Jurkat, Clone E6-1 (cell line): ENCODE measurements around the gene RILPL2. TPM values are rescaled to one million over a fixed set of nuclear protein-coding genes. Genes with fewer than 3 reads are reported as not detected.
A peak's percentile ranks its signal among the peaks of the same experiment; 100 is the strongest.
"Not testable (repeated sequence)": the region's sequence is repeated elsewhere in the genome, so short reads cannot be mapped to it uniquely, and the experiment has no call there.

Experiments
- DNase-seq: peaks from one replicate; pipeline ENCODE4 v3.0.0-alpha.2; 2011; ENCODE audit warnings: low read depth, low spot score
- H3K4me3 ChIP-seq: 2 replicates; pipeline ENCODE4 v1.5.1; 2011; ENCODE audit warnings: mild to moderate bottlenecking, low read length, control low read depth, moderate library complexity
- polyA plus RNA-seq: library from polyadenylated mRNA; unstranded; fragments of >200 nt; gene quantifications from one replicate; pipeline ENCODE4 v1.2.1, GENCODE V29; 2012; ENCODE audit warnings: missing spikeins; ENCODE audit not compliant: insufficient read length, insufficient read depth

Gene RILPL2, protein sequence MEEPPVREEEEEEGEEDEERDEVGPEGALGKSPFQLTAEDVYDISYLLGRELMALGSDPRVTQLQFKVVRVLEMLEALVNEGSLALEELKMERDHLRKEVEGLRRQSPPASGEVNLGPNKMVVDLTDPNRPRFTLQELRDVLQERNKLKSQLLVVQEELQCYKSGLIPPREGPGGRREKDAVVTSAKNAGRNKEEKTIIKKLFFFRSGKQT
- polyA plus RNA-seq, result 6.9 TPM

DNA sequence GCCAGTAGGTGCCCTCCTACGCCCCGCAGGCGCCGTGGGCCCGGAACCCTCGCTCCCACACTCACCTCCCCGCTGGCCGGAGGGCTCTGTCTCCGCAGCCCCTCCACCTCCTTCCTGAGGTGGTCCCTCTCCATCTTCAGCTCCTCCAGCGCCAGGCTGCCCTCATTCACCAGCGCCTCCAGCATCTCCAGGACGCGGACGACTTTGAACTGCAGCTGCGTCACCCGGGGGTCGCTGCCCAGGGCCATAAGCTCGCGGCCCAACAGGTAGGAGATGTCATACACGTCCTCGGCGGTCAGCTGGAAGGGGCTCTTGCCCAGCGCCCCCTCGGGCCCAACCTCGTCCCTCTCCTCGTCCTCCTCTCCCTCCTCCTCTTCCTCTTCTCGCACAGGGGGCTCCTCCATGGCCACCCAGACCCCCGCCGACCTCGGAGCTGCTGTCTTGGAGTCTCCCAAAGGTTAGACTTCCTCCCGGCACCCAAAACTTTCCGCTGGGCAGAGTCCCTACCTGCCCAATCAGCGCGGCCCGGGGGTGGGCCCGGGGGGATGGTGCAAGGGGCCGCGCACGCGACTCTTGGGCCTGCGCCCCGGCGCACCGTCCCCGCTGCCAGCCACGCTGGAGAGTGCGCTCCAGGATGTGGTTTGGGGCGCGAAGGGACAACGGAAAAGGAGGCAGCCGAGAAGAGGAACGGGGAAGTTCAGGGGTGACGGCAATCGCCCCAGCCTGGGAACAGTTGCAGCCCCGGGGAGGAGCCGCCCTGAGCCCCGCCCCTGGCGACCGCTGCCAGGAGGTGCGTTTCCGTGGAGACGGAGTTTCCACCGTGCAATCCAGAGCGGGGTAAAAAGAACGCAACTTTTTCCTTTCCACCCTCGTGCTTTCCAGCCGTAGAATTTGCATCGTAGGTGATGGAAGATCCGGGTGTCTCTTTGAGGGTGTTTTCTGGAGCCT is at the start of gene RILPL2:
TSS of gene RILPL2 (minus strand) at position 668 of the 948 bp plus-strand sequence. CDS start at position 404, 264 bp downstream.
- DNase-seq, result peak; percentile 76
- H3K4me3 ChIP-seq, result peak within 1 kb of the TSS; percentile 72

DNA sequence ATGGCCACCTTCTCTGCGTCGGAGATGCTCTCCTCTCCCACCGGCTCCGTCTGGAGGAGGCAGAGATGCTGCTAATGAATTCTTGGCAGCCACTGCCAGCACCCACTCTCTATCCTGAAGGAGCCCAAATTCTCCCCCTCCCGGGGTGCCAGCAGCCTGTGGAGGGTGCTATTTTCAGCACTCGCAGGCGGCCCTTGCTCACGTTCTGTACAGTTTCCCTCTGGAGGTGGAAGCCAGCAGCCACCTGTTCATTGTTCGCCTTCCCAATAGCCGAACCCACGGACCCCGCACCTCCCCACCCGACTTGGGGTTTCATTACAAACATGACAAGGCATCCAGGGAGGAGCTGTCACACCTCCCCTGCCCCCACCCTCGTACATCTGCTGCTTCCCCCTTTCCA is 49.3 kb upstream of the RILPL2 start:
- no peak for DNase-seq
- no peak overlapping the region for H3K4me3 ChIP-seq

DNA sequence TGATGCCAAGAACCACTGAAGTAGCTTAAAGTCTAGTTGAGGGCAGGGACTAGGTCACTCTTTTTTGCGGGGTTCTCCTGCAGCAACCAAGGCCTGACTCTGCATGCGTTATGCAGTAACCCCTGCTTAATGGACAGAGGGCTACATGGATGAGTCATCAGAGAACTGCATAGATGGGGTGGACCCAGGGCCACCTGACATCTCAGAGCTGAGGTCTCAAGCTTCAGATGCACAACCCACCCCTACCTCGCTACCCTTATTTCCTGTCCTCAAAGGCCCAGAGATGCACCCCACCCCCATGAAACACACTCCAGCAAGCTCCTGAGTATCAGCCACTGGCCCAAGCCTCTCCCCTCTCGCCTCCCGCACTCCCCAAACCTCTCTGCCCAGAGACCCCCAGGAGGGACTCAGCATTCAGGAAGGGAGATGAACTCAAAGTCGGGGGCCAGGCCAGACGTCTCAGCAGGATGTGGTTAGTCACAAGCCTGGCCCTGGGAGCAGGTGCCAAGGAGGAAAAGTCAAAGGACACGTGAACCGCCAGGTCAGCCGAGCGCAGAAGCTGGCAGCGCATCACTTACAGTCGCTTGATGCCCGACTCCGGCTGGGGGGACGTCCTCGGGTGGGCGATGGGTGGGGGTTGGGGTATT is 47.2 kb upstream of the RILPL2 start:
- 0 out of 2 replicates have a peak overlapping the region, but pooled peaks have one; percentile 2 for H3K4me3 ChIP-seq
- DNase-seq, result peak; percentile 50

DNA sequence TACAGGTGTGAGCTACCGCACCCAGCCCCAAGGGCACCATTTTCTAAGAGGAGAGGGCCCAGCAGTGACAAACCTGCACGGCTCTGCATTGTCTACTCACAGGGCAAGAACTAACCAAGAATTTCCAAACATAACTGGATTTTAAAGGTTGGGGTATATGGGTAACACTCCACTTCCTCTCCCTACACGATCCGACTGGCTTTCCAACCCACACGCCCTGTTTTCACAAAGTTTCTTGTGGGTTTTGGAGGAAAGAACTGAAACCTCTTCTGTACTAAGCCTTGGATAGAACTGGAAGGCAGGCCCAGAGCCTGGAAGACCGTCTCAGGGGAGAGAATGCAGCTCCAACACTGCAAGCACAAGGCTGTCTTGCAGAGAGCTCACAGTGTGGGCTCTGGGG is 46.4 kb upstream of the RILPL2 start:
- DNase-seq, result no peak
- no peak overlapping the region for H3K4me3 ChIP-seq

DNA sequence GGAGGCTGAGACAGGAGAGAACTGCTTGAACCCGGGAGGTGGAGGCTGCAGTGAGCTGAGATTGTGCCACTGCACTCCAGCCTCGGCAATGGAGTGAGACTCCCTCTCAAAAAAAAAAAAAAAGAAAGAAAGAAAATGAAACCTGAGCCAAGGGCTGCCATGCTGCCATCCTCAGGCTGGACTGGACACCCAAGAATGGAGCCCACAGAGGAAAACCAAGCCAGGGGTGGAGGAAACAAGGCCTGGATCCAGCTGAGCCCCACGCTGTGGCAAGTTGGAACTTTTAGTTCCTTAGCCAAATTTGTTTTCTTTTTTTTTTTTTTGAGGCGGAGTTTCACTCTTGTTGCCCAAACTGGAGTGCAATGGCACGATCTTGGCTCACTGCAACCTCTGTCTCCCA is 44.8 kb upstream of the RILPL2 start:
- H3K4me3 ChIP-seq, DNase-seq: not testable (repeated sequence)

DNA sequence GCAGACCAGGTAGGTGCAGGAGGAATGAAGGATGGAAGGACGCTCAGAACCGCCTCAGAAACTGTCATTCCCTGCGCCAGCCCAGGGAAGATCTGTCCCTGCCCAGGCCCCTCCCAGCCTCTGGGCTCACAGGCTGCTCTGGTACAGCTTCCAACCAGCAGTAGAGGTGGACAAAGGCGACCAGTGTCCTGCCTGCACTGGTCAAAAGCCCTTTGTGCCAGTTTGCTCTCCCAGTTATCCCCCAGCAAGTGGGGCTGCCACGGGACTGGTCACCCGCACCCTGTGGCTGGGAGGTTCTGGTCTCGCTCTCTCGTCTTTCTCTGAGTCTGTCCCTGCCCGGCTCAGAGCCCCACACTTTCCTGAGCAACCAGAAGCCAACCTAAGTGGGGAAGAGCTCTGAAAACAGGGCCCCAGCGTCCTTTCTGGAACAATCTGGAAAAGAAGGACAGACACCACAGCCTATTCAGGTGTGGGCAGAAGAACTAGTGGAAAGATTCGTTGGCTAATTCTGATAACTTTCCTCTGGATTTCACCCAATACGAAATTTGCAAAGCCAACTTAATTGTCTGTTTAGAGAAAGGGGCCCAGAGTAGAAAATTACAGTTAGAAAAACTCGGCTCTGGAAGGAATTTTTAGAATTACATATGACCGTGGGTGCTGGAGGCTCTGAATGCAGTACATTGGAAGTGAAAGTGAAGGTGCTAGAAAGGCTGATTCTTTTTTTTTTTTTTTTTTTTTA is 43.1 kb upstream of the RILPL2 start:
- no peak for DNase-seq
- H3K4me3 ChIP-seq, result no peak overlapping the region

DNA sequence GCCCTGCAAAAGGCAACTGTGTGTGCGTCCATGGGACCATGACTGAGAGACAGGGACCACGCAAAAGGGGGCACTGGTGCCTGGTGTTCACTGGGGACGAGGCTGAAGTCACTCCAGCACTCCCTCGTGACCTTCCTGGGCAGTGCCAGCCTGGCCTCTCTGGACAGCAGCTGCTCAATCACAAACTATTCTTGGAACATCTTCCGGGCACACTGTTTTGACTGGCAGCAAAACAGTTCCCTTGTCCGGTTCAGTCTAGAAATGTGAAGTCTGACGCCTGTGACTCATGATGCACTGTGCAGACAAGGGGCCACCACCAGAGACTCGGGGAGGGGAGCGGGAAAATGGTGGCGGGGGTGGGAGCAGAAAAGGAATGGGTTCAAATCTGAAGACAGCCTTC is 42.3 kb upstream of the RILPL2 start:
- no peak for DNase-seq
- H3K4me3 ChIP-seq, result no peak overlapping the region

DNA sequence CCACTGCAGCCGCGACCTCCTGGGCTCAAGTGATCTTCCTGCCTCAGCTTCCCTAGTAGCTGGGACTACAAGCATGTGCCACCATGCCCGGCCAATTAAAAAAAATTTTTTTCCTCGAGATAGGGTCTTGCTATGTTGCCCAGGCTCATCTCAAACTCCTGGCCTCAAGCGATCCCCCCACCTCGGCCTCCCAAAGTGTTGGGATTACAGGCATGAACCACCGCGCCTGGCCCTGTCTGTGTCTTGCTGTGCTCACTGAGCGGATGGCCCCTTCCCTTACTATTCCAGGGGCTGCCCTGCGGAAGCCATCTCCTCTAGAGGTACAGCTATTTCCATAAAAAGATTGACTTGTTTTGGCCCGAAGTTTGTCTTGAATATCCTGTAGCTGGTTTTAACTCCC is 41.6 kb upstream of the RILPL2 start:
- no peak for DNase-seq
- H3K4me3 ChIP-seq, result no peak overlapping the region

DNA sequence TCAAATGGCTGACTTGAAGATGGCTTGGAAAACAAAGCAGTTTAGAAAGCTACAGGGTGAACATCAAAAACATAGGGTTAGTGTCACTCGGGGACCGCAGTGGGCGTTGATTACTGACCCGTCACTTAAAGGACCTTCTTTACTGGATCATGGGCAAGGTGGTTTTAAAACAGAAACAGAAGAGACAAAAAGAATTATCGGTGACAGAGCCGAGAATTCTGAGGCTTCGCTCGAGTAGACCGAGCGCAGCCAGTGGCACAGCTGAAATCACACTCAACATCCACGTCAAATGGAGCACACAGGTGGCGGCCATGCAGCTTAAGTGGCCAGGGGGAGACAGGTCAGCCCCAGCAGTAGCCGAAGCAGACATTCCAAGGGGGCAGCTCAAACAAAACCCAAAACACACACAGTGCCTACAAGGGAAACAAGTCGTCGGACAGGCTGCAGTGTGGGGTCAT is 38.8 kb upstream of the RILPL2 start:
- no peak for DNase-seq
- no peak overlapping the region for H3K4me3 ChIP-seq

DNA sequence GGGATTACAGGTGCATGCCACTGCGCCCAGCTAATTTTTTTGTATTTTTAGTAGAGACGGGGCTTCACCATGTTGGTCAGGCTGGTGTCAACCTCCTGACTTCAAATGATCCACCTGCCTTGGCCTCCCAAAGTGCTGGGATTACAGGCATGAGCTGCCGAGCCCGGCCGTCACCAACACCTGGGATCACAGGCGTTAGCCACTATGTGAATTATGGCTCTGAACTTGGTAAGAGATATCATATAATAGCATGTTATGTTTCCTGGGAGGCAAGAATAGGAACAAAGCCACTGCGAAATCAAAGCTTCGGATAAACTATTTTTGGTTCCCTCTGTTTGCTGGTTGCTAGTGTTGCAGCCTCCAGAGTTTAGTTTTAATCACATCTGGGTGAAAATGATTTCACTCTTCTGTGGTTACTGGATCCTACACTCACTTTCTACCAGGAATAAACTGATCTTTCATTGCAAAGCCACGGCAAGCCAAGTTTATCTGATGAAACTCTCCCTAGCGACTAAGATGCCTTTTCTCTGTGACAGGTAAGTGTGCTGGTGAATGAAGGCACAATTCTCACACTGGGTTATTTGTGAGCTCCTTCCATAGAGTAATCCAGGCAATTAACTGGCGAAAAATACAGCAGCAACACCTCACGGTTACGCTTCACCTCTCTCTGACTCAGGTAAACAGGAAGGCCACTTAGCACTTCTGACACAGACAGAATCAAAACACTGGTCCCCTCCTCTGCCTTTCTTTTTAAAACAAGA is 38.2 kb upstream of the RILPL2 start:
- no peak for DNase-seq
- H3K4me3 ChIP-seq, result no peak overlapping the region

DNA sequence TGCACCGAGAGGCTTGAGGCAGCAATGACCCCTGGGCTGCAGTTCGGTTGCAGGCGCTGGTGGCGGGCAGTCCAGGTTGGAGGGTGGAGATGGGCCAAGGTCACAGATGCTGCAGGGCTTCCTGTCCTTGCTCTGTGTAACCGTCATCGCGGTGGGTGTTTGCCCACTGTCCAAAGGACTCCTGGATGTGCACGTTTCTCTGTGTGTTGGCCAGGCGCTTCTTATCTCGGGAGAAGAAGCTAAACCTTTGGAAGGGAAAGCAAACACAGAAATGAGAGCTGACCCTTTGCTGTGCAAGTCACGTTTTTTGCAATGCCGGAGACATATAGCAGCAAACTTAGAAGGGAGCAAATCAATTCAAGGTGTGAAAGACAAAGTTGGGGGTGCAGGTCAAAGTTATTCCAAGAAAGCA is 36.0 kb upstream of the RILPL2 start:
- no peak for DNase-seq
- H3K4me3 ChIP-seq, result no peak overlapping the region

DNA sequence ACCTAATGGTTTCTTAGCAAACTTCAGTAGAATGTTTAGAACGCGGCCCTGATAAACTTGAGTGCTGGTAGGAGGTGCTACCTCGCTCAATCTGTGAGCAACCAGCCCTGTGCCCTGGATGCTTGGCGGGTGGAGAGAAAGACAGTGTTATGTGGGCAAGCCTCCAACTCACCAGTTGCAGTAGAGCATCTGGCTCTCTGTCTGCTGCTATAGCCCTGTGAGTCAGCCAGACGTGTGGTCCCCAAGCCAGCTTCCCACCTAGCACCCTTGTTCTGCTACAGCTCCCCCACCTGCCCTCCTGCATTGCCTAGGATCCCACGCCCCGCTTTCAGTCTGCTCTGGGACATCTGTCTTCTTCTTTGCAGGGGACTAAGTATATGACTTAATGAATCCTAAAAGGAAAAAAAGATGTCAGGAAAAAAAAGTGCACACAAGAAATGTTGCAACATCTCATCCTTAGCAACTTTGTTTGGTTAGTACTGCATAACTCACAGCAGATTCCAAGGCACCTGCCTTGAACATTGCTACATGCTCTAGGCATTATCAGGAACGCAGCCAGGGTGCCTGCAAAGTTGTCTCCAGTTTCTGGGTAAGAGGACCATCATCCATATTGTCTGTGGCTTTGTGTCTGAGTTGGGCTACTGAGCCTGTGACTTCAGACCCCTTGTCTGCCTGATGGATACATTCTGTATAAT is 35.0 kb upstream of the RILPL2 start:
- no peak overlapping the region for H3K4me3 ChIP-seq
- DNase-seq, result no peak

DNA sequence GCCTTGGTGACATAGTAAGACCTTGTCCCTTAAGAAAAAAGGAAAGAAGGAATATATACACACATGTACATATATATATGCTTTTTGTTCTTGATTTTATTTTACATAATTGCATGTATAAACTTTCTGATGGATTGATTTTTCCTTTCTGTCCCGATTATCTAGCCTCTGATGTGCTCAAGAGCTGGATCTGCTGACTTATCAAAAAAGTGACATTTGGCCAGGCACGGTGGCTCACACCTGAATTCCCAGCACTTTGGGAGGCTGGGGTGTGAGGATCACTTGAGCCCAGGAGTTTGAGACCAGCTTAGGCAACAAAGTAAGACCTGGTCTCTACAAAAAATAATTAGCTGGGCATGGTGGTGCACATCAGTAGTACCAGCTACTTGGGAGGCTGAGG is 33.5 kb upstream of the RILPL2 start:
- H3K4me3 ChIP-seq, result no peak overlapping the region
- no peak for DNase-seq

DNA sequence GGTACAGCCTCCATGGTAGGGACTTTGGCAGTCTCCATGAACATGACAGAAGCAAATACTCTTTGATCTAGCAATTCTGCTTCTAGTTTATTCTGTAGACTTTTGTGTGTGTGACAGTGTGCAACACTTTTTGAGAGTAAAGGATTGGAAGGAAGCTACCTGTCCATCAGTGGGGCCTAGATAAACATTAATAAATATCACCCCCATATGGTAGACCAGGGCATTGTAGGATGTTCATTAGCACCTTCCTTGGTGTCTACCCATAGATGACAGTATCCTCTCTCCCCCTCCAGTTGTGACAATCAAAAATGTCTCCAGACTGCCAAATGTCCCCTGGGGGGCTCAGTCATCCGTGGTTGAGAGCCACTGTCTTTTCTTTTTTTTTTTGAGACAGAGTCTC is 32.3 kb upstream of the RILPL2 start:
- DNase-seq, result no peak

DNA sequence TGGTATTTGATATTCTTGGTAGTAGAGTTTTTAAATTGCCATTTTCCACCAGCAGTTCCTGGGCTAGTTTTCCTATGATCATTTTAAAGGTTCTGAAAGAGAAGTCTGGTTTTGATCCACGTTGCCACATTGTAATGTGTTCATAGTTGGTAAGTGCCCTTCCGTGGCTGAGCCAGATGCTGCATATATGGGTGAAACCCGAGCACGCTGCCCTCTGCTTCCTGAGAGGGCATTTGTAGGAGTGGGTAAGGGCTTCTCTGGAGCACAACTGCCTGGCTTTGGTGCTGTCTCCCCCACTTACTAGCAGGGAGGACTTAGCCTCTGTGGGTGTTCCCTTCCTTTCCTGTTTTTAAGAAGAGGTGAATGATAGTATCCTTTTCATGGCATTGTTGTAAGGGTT is 28.6 kb upstream of the RILPL2 start:
- DNase-seq, result no peak
- no peak overlapping the region for H3K4me3 ChIP-seq

More for the DNA sequence above, 32.3 kb upstream of the RILPL2 start:
- no peak overlapping the region for H3K4me3 ChIP-seq

DNA sequence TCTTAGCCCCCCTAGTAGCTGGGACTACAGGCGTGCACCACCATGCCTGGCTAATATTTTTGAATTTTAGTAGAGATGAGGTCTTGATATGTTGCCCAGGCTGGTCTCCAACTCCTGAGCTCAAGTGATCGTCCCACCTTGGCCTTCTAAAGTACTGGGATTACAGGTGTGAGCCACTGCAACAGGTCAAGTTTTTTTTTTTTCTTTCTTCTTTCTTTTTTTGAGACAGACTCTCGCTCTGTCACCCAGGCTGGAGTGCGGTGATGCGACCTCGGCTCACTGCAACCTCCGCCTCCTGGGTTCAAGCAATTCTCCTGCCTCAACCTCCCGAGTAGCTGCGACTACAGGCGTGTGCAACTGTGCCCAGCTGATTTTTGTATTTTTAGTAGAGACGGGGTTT is 26.7 kb upstream of the RILPL2 start:
- not testable (repeated sequence) for H3K4me3 ChIP-seq, DNase-seq

DNA sequence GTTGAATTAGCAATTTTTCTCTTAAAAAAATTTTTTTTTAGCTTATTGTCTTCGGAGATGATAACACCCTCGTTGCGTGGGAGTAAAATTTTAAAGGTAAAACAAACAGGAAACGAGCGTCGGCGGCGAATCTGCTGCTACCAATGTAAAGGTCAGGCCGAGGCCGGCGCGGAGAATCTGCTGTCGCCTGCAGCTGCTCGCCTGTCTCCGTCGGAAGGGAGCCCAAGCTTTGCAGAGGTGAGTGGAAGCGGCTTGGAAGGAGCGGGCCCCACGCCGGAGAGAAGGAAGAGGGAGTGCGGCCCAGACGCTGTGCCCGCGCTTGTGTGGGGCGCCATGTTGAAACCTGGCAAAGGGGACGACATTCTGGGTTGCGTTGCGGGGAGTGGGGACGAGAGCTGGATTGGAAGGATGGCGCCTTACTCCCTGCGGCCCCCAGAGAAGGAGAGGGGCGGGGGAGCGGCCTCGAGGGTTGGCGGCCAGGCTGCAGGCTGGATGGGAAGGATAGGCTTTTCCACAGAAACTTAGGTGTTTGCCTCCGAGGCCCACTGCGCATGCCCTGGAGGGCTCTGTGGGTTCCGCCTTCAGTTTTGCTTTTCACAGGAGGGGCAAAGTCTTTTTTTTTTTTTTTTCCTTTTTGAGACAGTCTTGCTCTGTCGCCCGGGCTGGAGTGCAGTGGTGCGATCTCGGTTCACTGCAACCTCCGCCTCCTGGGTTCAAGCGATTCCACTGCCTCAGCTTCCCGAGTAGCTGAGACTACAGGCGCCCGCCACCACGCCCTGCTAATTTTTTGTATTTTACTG is 21.7 kb upstream of the RILPL2 start, which contains the start of gene SNRNP35:
TSS of gene SNRNP35 (plus strand) at position 160 of the 800 bp plus-strand sequence. CDS start 7,402 bp downstream, outside the sequence.
- peak; percentile 85 for DNase-seq

More for the DNA sequence above, 21.7 kb upstream of the RILPL2 start, which contains the start of gene SNRNP35:
- peak within 1 kb of the TSS; percentile 87 for H3K4me3 ChIP-seq
